NCI-H748 (cell line): ENCODE results near the gene MORN3.
"Not testable (repeated sequence)": the region's sequence is repeated elsewhere in the genome, so short reads cannot be mapped to it uniquely, and the experiment has no call there.

Experiments
- DNase-seq: peaks from one replicate; lab custom pipeline; 2025; ENCODE audit not compliant: unreplicated experiment; lab: John Stamatoyannopoulos, UW

Gene MORN3

GRCh38 chr12:121669521-121669900 lies at the start of gene MORN3:
Gene MORN3 (minus strand): TSS chr12:121669654. CDS start chr12:121669483, 171 bp downstream.
- DNase-seq: no peak

- no peak for DNase-seq
Observed at GRCh38 chr12:121718653-121719239, 49.3 kb upstream of the MORN3 start.

- no peak for DNase-seq
Observed at GRCh38 chr12:121717041-121717699, 47.7 kb upstream of the MORN3 start.

GRCh38 chr12:121715862-121716435 lies 46.5 kb upstream of the MORN3 start:
- DNase-seq: no peak

GRCh38 chr12:121715055-121715454 lies 45.6 kb upstream of the MORN3 start:
- not testable (repeated sequence) for DNase-seq

GRCh38 chr12:121713793-121714192 lies 44.3 kb upstream of the MORN3 start:
- no peak for DNase-seq

GRCh38 chr12:121713257-121713777 lies 43.9 kb upstream of the MORN3 start:
- DNase-seq: no peak

- DNase-seq: peak; percentile 76
Observed at GRCh38 chr12:121712461-121713256, 43.2 kb upstream of the MORN3 start, which contains the start of gene TMEM120B. Gene TMEM120B (plus strand): TSS chr12:121712752. CDS start chr12:121712896, 144 bp downstream.

- peak; percentile 53 for DNase-seq
Observed at GRCh38 chr12:121712190-121712460, 42.7 kb upstream of the MORN3 start.

GRCh38 chr12:121711361-121712189 lies 42.1 kb upstream of the MORN3 start:
- DNase-seq: no peak

- DNase-seq: no peak
Observed at GRCh38 chr12:121709478-121709961, 40.1 kb upstream of the MORN3 start.

GRCh38 chr12:121709064-121709424 lies 39.6 kb upstream of the MORN3 start:
- not testable (repeated sequence) for DNase-seq

GRCh38 chr12:121708313-121709063 lies 39.0 kb upstream of the MORN3 start:
- DNase-seq: no peak

- no peak for DNase-seq
Observed at GRCh38 chr12:121705514-121705913, 36.1 kb upstream of the MORN3 start.

GRCh38 chr12:121702944-121703343 lies 33.5 kb upstream of the MORN3 start:
- DNase-seq: no peak

GRCh38 chr12:121701667-121702277 lies 32.3 kb upstream of the MORN3 start:
- DNase-seq: no peak

- DNase-seq: not testable (repeated sequence)
Observed at GRCh38 chr12:121697861-121698260, 28.4 kb upstream of the MORN3 start.

GRCh38 chr12:121697093-121697698 lies 27.7 kb upstream of the MORN3 start:
- peak; percentile 66 for DNase-seq

GRCh38 chr12:121693155-121693687 lies 23.8 kb upstream of the MORN3 start:
- no peak for DNase-seq
